SK-N-DZ (cell line): Measurements from ENCODE around the gene SEPTIN7. TPM values are rescaled to one million over a fixed set of nuclear protein-coding genes. Genes with fewer than 3 reads are reported as not detected.
A peak's percentile ranks its signal among the peaks of the same experiment; 100 is the strongest.
"Not testable (repeated sequence)": the region's sequence is repeated elsewhere in the genome, so short reads cannot be mapped to it uniquely, and the experiment has no call there.

Experiments
- DNase-seq: peaks from one replicate; pipeline ENCODE4 v3.0.0-alpha.2; 2015; ENCODE audit warnings: low spot score
- polyA plus RNA-seq, 2 experiments: library from polyadenylated mRNA; depleted of rRNA; stranded (reverse); fragments of >200 nt; gene quantifications; 2 replicates each; pipeline ENCODE4 v1.2.3, GENCODE V29; 2014

SEPTIN7 gene
- polyA plus RNA-seq (2014; cell fraction: cytosol; rRNA removed): 371 and 383 TPM in 2 replicates
- polyA plus RNA-seq (2014; cell fraction: nucleus; rRNA removed): 148 and 191 TPM in 2 replicates

GRCh38 chr7:35800718-35801391 is at the start of gene SEPTIN7:
TSS of gene SEPTIN7 (plus strand) at chr7:35801057. CDS start at chr7:35801210, 153 bp downstream.
- DNase-seq: peak; percentile 99

GRCh38 chr7:35752742-35753141 is 48.1 kb upstream of the SEPTIN7 start:
- no peak for DNase-seq

- peak; percentile 97 for DNase-seq
These were observed 46.9 kb upstream of the SEPTIN7 start for GRCh38 chr7:35753761-35754603.

- peak; percentile 90 for DNase-seq
These were observed 46.1 kb upstream of the SEPTIN7 start for GRCh38 chr7:35754741-35755140.

- DNase-seq: no peak
These were observed 45.1 kb upstream of the SEPTIN7 start for GRCh38 chr7:35755711-35756110.

GRCh38 chr7:35756453-35756852 is 44.4 kb upstream of the SEPTIN7 start:
- DNase-seq: not testable (repeated sequence)

GRCh38 chr7:35757574-35757973 is 43.3 kb upstream of the SEPTIN7 start:
- DNase-seq: no peak

GRCh38 chr7:35758421-35758820 is 42.4 kb upstream of the SEPTIN7 start:
- peak; percentile 80 for DNase-seq

GRCh38 chr7:35760143-35760745 is 40.6 kb upstream of the SEPTIN7 start:
- no peak for DNase-seq

GRCh38 chr7:35761871-35762677 is 38.8 kb upstream of the SEPTIN7 start:
- DNase-seq: peak; percentile 53

- no peak for DNase-seq
These were observed 38.1 kb upstream of the SEPTIN7 start for GRCh38 chr7:35762781-35763180.

GRCh38 chr7:35768346-35768745 is 32.5 kb upstream of the SEPTIN7 start:
- DNase-seq: no peak

GRCh38 chr7:35771776-35772175 is 29.1 kb upstream of the SEPTIN7 start:
- no peak for DNase-seq

- no peak for DNase-seq
These were observed 26.9 kb upstream of the SEPTIN7 start for GRCh38 chr7:35773994-35774393.

GRCh38 chr7:35776686-35777085 is 24.2 kb upstream of the SEPTIN7 start:
- no peak for DNase-seq

- DNase-seq: no peak
These were observed 23.7 kb upstream of the SEPTIN7 start for GRCh38 chr7:35777121-35777520.

GRCh38 chr7:35780070-35780469 is 20.8 kb upstream of the SEPTIN7 start:
- no peak for DNase-seq

GRCh38 chr7:35781200-35781701 is 19.6 kb upstream of the SEPTIN7 start:
- DNase-seq: no peak

GRCh38 chr7:35781767-35782515 is 18.9 kb upstream of the SEPTIN7 start:
- DNase-seq: no peak

- DNase-seq: no peak
These were observed 16.5 kb upstream of the SEPTIN7 start for GRCh38 chr7:35784332-35784731.
